ENCODE measurements around the gene SYT13. TPM values are rescaled to one million over a fixed set of nuclear protein-coding genes. Genes with fewer than 3 reads are reported as not detected.

Gene SYT13
- total and polyA plus RNA-seq, 2 donors (not counting 3 experiments of a cell fraction or from before 2014, with no cell fraction given), result not detected

DNA sequence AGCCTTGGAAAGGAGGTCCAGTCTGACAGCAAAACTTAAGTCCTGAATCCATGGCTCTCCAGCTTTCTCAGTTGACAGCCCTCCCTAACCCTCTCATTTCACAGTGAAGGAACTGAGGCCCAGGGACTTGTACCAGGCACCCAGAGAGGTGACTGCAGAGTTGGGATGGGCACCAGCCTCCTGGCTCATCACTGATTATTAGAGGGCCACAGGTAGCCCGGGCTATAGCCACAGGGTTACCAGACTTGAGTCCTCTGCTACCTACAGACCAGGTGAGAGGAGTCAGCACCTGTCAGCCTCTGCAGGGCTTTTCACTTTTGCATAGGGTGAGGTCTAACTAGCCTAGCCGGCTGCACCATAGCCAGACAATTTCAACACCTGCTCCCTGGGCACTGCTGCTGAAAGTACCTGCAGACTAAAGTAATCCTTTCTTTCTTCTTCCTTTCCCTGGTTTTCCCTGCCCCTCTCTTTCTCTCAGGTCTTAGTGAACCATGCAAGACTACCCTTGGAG, 37.6 kb downstream of the SYT13 start:
- H3K27me3 ChIP-seq (ENCODE audit: control insufficient read depth in 2 of 2, insufficient read depth in 2 of 2, low read length in 2 of 2), result peaks cover 4 to 6% of the 10 kb centered on the region in 2 experiments
- no peak overlapping the region for H3K27ac ChIP-seq (ENCODE audit: insufficient read depth, low read depth, low read length)
- H2AFZ ChIP-seq (ENCODE audit: low read depth, low read length), result no peak overlapping the region
- no peaks in the 10 kb centered on the region for H3K9me1 ChIP-seq (replicated peaks; ENCODE audit: control insufficient read depth, extremely low read depth, insufficient read depth, low read length)
- POLR2A ChIA-PET, result no interaction called here
- H3K4me3 ChIP-seq (replicated peaks in 1 of 3; ENCODE audit: insufficient read depth in 1 of 3, low read depth in 1 of 3, low read length in 3 of 3), result no peak overlapping the region
- no peak overlapping the region for H3K4me2 ChIP-seq (ENCODE audit: insufficient read depth, low read length)
- H3K4me1 ChIP-seq (ENCODE audit: control insufficient read depth, extremely low read depth, insufficient read depth, low read length), result no peaks in the 10 kb centered on the region
- CTCF ChIA-PET, result interaction anchor here (0.9 kb wide), 1 partner anchor 143 kb away, joined by 3 read pairs; no protein-coding TSS in a partner anchor
- BruUV-seq (replicated peaks), result no TSS peak
- H3K9ac ChIP-seq (replicated peaks; ENCODE audit: extremely low read depth, insufficient read depth, low read length), result no peak overlapping the region
- FAIRE-seq (no peak), DNase-seq (ENCODE audit: low read depth, low spot score) (no peak)
- no peaks in the 10 kb centered on the region for H4K20me1 ChIP-seq (replicated peaks; ENCODE audit: control insufficient read depth, extremely low read depth, insufficient read depth, low read length)
- dilution Hi-C loops (cut with MboI; ENCODE audit: extremely low pct_ligation_motif_present, low sequenced_read_pairs) (no loop called here), intact Hi-C loops (cut with micrococcal nuclease) (no loop called here)
- H3K36me3 ChIP-seq (ENCODE audit: control insufficient read depth in 2 of 2, extremely low read depth in 1 of 2, insufficient read depth in 2 of 2, low read length in 2 of 2), result no peaks in the 10 kb centered on the region
- no peaks in the 10 kb centered on the region for H3K9me3 ChIP-seq (replicated peaks; ENCODE audit: control insufficient read depth, insufficient read depth, low read length)
- H3K79me2 ChIP-seq (ENCODE audit: control insufficient read depth, insufficient read depth, low read length), result no peaks in the 10 kb centered on the region
- TF ChIP-seq GATA2 (IDR thresholded peaks at IDR 0.05; ENCODE audit: insufficient read depth, insufficient read length, low read depth, low read length) (no peak), CTCF (IDR thresholded peaks at IDR 0.05; ENCODE audit: extremely low read depth in 1 of 2, insufficient read depth in 1 of 2, low read depth in 1 of 2, low read length in 2 of 2) (no peak), EZH2 (IDR thresholded peaks at IDR 0.05; ENCODE audit: borderline replicate concordance, low read depth, low read length, severe bottlenecking) (no peak), MAX (IDR thresholded peaks at IDR 0.05; ENCODE audit: insufficient read depth, insufficient read length) (no peak), MYC (IDR thresholded peaks at IDR 0.05; ENCODE audit: low read depth, low read length) (no peak), POLR2A (IDR thresholded peaks at IDR 0.05; ENCODE audit: low read depth, low read length) (no peak), JUN (IDR thresholded peaks at IDR 0.05; ENCODE audit: borderline replicate concordance, insufficient read depth, insufficient read length, low read depth) (no peak), FOS (IDR thresholded peaks at IDR 0.05; ENCODE audit: borderline replicate concordance, insufficient read depth, low read length) (no peak), POLR2AphosphoS5 (IDR thresholded peaks at IDR 0.05; ENCODE audit: insufficient read depth, low read depth, low read length) (no peak)
